Small intestine (tissue), 7 donors: ENCODE data around the gene STAB2. TPM values are rescaled to one million over a fixed set of nuclear protein-coding genes. Genes with fewer than 3 reads are reported as not detected.

Source experiments
- DNase-seq, 2 donors: peaks; one replicate each; pipeline versions ENCODE4 v3.0.0 to v3.0.0-alpha.2; 2013
- FAIRE-seq: peaks from 2 replicates; lab custom pipeline; 2012; peaks lifted over from hg19 to GRCh38; lab: Jason Lieb, UNC
- H3K27ac ChIP-seq, 3 donors: one replicate each; pipeline ENCODE4 v1.5.1; 2013; ENCODE audit warnings: low read length in 2 of 3, mild to moderate bottlenecking in 2 of 3, control low read depth in 1 of 3, inconsistent platforms in 1 of 3, low read depth in 1 of 3, moderate library complexity in 1 of 3
- H3K27me3 ChIP-seq, 3 donors: one replicate each; pipeline ENCODE4 v1.6.1; 2013; ENCODE audit warnings: low read length in 3 of 3, inconsistent platforms in 1 of 3; ENCODE audit not compliant: control insufficient read depth in 3 of 3, insufficient read depth in 3 of 3
- H3K36me3 ChIP-seq, 3 donors: one replicate each; pipeline ENCODE4 v1.6.1; 2013; ENCODE audit warnings: low read length in 3 of 3, inconsistent platforms in 1 of 3, low read depth in 1 of 3, mild to moderate bottlenecking in 1 of 3, moderate library complexity in 1 of 3; ENCODE audit not compliant: control insufficient read depth in 3 of 3, insufficient read depth in 2 of 3
- H3K4me1 ChIP-seq, 3 donors: one replicate each; pipeline ENCODE4 v1.6.1; 2013; ENCODE audit warnings: low read length in 2 of 3, inconsistent platforms in 1 of 3, low read depth in 1 of 3, mild to moderate bottlenecking in 1 of 3, moderate library complexity in 1 of 3; ENCODE audit not compliant: control insufficient read depth in 3 of 3, insufficient read depth in 2 of 3
- H3K4me3 ChIP-seq, 3 donors: one replicate each; pipeline ENCODE4 v1.5.1; 2013; ENCODE audit warnings: low read length in 3 of 3, control low read depth in 1 of 3, inconsistent platforms in 1 of 3, low read depth in 1 of 3, mild to moderate bottlenecking in 1 of 3, moderate library complexity in 1 of 3
- H3K9me3 ChIP-seq, 2 donors: one replicate each; pipeline ENCODE4 v1.6.1; 2013; ENCODE audit warnings: low read depth in 1 of 2, low read length in 1 of 2; ENCODE audit not compliant: control insufficient read depth in 2 of 2, insufficient read depth in 1 of 2
- WGBS, 3 donors: extraction: QIAGEN DNeasy Blood & Tissue Kit; methylation state at CpG; one replicate each; pipeline ENCODE4 v1.1.7; 2013; 5-methylcytosine and 5-hydroxymethylcytosine counted together
- polyA plus RNA-seq, 4 donors: library from polyadenylated mRNA; stranded (reverse) in 3 of 4; unstranded in 1 of 4; fragments of 200-250 nt in 3 of 4; fragments of 120-200 nt in 1 of 4; gene quantifications; one replicate each; pipeline versions ENCODE4 v1.2.1 to v1.2.3, GENCODE V29; 2013
- donor health status: healthy with polysubstance abuse.
- donor health status: control.
- donor health status: control.
- donor health status: Bipolar disorder and iron deficiency.
- donor health status: healthy.

STAB2 gene
- polyA plus RNA-seq, 4 donors, result 0.06 to 2.5 TPM; not detected in 2

DNA sequence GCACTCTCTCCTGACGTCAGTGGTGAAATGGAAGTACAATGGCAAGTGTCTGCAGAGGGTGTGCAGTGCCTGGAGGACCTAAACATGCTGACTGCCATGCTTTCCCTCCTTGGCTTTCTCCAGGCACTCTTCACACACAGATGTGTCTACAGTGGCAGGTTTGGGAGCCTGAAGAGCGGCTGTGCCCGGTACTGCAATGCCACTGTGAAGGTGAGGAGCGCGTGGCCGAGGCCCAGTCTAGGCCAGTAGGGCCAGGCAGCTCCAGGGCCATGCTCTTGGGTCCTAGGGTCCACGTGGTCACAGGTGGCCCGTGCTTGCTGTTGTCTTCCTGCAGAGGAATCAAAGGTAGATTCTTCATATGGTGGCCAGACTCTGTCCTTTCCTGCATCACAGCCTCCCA lies 81.4 kb downstream of the STAB2 start:
- Histone ChIP-seq H3K36me3 (no peaks in the 10 kb centered on the region), H3K27me3 (peaks cover 0 to 4% (median 0%) of the 10 kb centered on the region in 3 donors), H3K4me1 (peaks cover 0 to 16% (median 4%) of the 10 kb centered on the region in 3 donors), H3K9me3 (no peaks in the 10 kb centered on the region), H3K4me3 (no peak overlapping the region), H3K27ac (no peak overlapping the region)
- WGBS, 3 donors, result 91 to 93% (median 93%) methylated on average over 8 of the region's 8 CpGs
- no peak for DNase-seq
- no peak for FAIRE-seq

DNA sequence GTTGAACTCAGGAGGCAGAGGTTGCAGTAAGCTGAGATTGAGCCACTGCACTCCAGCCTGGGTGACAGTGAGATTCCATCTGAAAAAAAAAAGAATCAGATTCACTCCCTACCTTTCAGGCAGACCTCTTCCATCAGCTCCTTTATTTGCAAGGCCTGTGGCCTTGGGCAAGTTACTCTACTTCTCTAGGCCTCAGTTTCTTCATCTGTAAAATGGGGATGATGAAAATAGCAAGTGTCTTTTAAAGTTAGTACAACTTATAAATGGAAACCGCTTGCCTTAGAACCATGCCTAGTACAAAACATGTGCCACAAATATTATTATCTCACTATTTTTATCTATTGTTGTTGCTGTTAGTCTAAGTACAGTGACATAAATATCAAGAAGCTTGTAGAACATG lies 84.3 kb downstream of the STAB2 start:
- Histone ChIP-seq H3K4me1 (peaks cover 0 to 29% (median 6%) of the 10 kb centered on the region in 3 donors), H3K9me3 (no peaks in the 10 kb centered on the region), H3K36me3 (no peaks in the 10 kb centered on the region), H3K4me3 (no peak overlapping the region), H3K27ac (no peak overlapping the region), H3K27me3 (no peaks in the 10 kb centered on the region)
- FAIRE-seq, result no peak
- 93 to 97% (median 96%) methylated on average over 1 of the region's 1 CpG for WGBS, 3 donors
- no peak for DNase-seq

DNA sequence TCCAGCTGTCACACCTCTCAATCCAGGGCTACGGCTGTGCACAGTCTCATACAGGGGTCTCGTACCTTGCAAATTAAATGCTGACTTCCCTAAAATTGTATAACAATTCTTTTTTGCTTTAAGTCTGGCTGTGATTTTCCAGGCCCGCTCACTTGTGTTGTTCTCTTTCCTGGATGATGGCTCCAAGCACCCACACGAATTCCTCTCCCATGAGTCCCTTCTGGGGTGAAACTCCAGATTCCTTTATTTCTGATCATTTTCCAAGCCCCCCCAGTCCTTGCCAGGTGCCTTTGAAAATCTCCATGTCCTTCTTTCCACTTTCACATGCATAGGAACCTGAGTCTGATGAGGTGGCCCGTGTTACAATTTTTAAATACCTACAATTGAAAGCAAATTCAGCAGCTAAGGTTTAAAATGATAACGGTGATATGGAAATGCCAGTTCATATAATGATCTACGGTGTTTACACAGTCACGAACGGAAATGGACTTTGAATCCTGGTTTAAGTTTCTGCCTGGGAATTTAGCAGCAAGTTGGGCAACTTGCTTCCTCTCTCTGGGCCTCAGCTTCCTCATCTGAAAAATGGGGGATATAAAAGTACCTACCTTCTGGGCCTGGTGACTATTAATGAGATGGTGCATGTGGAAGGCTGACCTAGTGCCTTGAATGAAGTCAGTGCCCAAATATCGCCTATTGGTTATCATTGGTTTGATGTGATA lies 85.5 kb downstream of the STAB2 start:
- Histone ChIP-seq H3K36me3 (no peaks in the 10 kb centered on the region), H3K9me3 (no peaks in the 10 kb centered on the region), H3K27me3 (no peaks in the 10 kb centered on the region), H3K4me3 (no peak overlapping the region), H3K4me1 (peaks cover 0 to 41% (median 8%) of the 10 kb centered on the region in 3 donors), H3K27ac (peak overlapping the region; percentile 90 to 94 (median 93))
- FAIRE-seq (no peak), DNase-seq (peak; percentile 89 to 94)
- 14 to 59% (median 39%) methylated on average over 10 of the region's 10 CpGs for WGBS, 3 donors

DNA sequence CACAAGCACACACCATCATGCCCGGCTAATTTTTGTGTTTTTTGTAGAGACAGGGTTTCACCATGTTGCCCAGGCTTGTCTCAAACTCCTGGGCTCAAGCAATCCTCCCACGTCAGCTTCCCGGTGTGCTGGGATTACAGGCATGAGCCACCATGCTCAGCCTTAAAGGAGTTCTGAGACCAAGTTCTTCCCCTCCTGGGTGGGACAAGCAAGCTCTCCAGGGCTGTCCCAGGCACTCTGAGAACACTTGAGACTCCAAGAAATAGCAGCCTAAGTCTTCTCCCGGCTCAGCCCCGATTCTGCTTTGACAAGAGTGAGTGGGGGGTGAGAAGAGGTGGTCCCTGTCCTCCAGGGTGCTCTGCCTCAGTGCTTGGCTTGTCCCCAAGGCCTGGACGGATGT lies 86.4 kb downstream of the STAB2 start:
- WGBS, 3 donors, result 45 to 77% (median 54%) methylated on average over 6 of the region's 6 CpGs
- FAIRE-seq (no peak), DNase-seq (no peak)
- peaks cover 5 to 49% (median 8%) of the 10 kb centered on the region in 3 donors for H3K4me1 ChIP-seq
- no peak overlapping the region for H3K4me3 ChIP-seq
- H3K36me3 ChIP-seq, result no peaks in the 10 kb centered on the region
- H3K27ac ChIP-seq, result peak overlapping the region; percentile 90 to 94 (median 93)
- H3K27me3 ChIP-seq, result no peaks in the 10 kb centered on the region
- no peaks in the 10 kb centered on the region for H3K9me3 ChIP-seq

DNA sequence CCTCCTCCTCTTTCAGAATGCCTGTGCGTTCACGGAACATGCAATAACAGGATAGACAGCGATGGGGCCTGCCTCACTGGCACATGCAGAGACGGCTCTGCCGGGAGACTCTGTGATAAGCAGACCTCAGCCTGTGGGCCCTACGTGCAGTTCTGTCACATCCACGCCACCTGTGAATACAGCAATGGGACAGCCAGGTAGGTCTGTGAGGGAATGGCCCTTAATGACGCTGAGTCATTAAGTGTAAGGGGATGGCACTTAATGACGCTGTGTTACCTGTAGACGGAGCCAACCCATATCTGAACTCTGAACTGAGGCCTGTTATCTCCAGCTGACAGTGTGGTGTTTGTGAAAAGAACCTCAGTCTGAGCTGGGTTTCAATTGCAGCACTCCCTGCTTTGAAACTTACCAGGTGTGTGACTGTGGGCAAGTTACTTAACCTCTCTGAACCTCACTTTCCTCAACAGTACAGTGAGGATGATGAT lies 86.9 kb downstream of the STAB2 start:
- Histone ChIP-seq H3K27ac (peak overlapping the region; percentile 90 to 94 (median 93)), H3K4me3 (no peak overlapping the region)
- WGBS, 3 donors, result 20 to 69% (median 40%) methylated on average over 10 of the region's 10 CpGs

DNA sequence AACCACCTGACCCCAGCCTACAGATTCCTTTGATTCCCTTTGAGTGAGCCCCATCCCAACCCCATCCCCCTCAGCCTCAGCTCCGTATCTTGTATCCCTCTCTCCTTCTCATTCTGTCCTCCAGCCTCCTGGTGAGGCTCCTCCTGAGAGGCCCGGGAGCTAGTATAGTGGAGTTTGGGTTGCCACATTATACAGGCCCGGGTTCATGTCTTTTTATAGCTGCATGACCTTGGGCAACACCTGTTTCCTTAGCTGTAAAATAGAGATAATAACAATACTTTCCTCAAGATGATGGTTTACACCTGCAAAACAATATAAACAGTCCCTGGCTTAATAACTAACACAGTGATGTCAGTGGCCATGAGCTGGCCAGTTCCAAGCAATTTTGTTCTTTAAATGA lies 89.8 kb downstream of the STAB2 start:
- peaks cover 5 to 64% (median 10%) of the 10 kb centered on the region in 3 donors for H3K4me1 ChIP-seq
- no peaks in the 10 kb centered on the region for H3K27me3 ChIP-seq
- FAIRE-seq (no peak), DNase-seq (peak; percentile 60 to 76)
- no peaks in the 10 kb centered on the region for H3K9me3 ChIP-seq
- H3K27ac ChIP-seq, result peak overlapping the region in 1 of 3 donors; percentile 5
- no peaks in the 10 kb centered on the region for H3K36me3 ChIP-seq
- no peak overlapping the region for H3K4me3 ChIP-seq
- 8 to 37% (median 35%) methylated on average over 3 of the region's 3 CpGs for WGBS, 3 donors

More for the DNA sequence above, 86.9 kb downstream of the STAB2 start:
- no peaks in the 10 kb centered on the region for H3K9me3 ChIP-seq
- peak; percentile 30 for FAIRE-seq
- peaks cover 5 to 49% (median 8%) of the 10 kb centered on the region in 3 donors for H3K4me1 ChIP-seq
- DNase-seq, result peak; percentile 93 to 97
- no peaks in the 10 kb centered on the region for H3K36me3 ChIP-seq
- H3K27me3 ChIP-seq, result no peaks in the 10 kb centered on the region

DNA sequence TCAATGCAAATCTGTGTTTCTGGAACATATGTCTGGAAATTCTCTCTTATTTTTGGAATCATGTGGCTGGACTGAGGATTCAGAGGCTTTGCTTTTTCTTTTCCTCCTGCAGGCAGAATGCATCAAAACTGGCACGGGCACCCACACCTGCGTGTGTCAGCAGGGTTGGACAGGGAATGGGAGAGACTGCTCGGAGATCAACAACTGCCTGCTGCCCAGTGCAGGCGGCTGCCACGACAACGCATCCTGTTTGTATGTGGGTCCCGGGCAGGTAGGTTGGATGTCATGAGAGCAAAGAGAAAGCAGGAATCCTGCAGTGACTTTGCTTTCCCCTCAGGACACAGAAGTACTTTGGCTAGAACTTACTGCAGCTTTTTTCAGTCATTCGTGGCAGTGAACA lies 90.3 kb downstream of the STAB2 start:
- Histone ChIP-seq H3K9me3 (no peaks in the 10 kb centered on the region), H3K36me3 (no peaks in the 10 kb centered on the region), H3K27me3 (no peaks in the 10 kb centered on the region), H3K27ac (peak overlapping the region in 2 of 3 donors; percentile 5 to 11), H3K4me1 (peaks cover 5 to 59% (median 7%) of the 10 kb centered on the region in 3 donors), H3K4me3 (no peak overlapping the region)
- WGBS, 3 donors, result 16 to 53% (median 28%) methylated on average over 8 of the region's 8 CpGs
- DNase-seq (peak; percentile 45 to 57), FAIRE-seq (no peak)

DNA sequence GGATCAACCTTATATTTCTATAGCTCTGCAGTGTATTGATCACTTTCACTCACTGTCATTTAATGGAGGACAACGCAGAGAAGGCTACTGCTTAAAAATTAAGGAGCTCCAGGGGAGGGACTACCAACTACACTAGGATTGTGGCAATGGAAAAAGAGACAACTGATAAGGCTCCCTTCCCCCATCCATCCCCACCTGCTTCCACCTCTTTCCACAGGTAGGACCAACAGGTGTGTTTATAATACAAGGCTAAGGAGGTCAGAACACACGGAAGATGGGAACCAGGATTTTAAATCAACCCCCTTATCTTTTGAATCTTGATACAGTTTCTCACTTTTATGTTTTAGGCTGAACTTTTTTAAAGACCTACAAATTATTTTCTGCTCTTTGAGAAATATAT lies 90.8 kb downstream of the STAB2 start:
- no peak for FAIRE-seq
- H3K27ac ChIP-seq, result peak overlapping the region in 1 of 3 donors; percentile 5
- 10 to 65% (median 36%) methylated on average over 2 of the region's 2 CpGs for WGBS, 3 donors

More for the DNA sequence above, 90.8 kb downstream of the STAB2 start:
- Histone ChIP-seq H3K9me3 (no peaks in the 10 kb centered on the region), H3K4me1 (peaks cover 5 to 55% (median 7%) of the 10 kb centered on the region in 3 donors), H3K36me3 (no peaks in the 10 kb centered on the region), H3K27me3 (no peaks in the 10 kb centered on the region), H3K4me3 (no peak overlapping the region)
- no peak for DNase-seq
